IPS-11a (cell line): ENCODE results near the gene ZNF165.
"Not testable (repeated sequence)": the region's sequence is repeated elsewhere in the genome, so short reads cannot be mapped to it uniquely, and the experiment has no call there.

Source experiments
- H3K4me3 ChIP-seq: one replicate; pipeline ENCODE4 v1.5.1; 2013; ENCODE audit warnings: low read depth, low read length, control low read depth

ZNF165 gene

DNA sequence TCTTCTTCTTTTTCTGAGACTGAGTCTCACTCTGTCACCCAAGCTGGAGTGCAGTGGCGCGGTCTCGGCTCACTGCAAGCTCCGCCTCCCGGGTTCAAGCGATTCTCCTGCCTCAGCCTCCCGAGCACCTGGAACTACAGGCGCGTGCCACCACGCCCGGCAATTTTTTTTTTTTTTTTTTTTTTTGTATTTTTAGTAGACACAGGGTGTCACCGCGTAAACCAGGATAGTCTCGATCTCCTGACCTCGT, at the start of gene ZNF165:
TSS of gene ZNF165 (plus strand) at position 188 of the 250 bp plus-strand sequence. CDS start 4,913 bp downstream, outside the sequence.
- peak within 1 kb of the TSS; percentile 92 for H3K4me3 ChIP-seq

DNA sequence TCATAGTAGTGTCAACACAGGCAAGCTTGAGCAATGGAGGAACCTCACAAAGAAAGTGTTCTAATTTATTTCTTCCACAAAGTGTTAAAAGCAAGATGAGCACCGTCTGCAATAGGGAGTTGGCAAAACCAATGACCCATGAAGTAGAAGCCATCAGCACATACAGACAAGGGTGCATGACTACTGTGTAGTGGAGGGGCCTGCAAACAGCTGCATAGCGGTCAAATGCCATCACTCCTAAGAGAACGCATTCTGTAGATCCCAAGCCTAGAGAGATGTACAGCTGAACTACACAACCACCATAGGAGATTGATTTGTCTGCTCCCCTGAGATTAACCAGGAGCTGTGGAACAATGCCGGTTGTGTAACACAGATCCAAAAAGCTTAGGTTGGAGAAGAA, 26.8 kb upstream of the ZNF165 start:
- H3K4me3 ChIP-seq, result no peak overlapping the region

DNA sequence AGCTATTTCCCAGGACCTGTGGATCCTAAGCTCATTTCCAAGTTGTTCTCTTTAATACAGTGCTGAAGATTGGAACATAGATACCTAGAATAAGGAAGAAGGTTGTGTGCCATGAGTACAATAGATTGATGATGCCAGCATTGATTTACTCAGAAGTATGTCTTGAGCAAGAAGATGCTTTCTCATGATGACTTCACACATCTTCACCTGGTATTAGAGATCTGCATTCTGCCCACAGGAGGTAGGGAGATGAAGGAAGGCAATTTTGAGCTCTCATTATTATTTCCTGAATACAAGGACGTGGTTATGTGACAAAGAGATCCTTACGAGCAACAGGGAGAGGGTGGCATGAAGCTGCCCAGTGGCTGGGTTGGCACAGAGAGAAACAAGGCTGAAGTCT, 20.0 kb upstream of the ZNF165 start:
- no peak overlapping the region for H3K4me3 ChIP-seq

DNA sequence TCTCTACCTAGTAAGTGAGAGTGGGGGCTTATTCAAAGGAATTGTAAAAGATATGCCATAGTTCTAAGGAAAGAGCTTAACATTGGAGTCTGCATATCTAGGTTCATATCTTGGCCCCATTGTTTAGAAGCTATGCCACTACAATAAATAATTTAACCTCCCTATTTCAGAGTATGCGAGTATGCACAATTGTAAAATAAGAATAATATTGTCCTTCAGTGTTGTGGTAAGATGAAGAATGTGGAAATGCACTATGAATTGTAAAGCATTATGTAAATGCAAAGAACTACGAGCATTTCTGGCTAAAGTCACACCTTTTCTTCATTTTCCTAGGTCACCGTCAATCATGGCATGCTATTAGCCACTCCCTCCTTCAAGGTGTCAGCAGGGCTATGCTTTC, 16.1 kb upstream of the ZNF165 start:
- no peak overlapping the region for H3K4me3 ChIP-seq

DNA sequence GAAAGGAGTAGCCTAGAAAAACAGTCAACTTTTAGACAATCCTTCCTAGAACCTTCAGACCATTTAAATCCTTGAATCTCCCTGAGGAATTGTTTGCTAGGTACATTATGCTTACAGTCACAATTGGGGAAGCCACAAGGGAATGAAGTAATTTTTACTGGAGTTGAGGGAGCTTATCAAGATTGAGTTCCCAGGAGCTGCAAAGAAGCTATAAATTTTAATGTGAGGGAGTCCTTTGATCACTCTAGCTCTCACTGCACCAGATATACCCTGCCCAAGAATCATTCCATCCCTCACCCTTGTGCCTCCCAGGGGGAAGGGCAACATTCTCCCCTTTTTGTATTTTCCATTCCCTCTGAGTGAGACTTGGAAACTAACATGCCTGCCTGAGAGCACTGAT, 12.3 kb upstream of the ZNF165 start:
- no peak overlapping the region for H3K4me3 ChIP-seq

DNA sequence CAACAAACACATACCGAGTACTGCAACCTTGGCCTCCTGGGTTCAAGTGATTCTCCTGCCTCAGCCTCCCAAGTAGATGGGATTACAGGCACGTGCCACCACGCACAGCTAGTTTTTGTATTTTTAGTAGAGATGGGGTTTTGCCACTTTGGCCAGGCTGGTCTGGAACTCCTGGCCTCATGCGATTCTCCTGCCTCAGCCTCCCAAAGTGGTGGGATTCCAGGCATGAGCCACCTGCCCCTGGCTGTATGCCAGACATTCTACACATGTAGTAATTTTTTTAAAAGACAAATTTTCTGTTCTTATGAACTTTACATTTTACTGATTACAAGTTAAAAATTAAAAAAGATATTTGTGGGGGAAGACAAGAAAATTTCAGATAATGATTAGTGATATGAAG, 9.4 kb upstream of the ZNF165 start:
- H3K4me3 ChIP-seq, result not testable (repeated sequence)

DNA sequence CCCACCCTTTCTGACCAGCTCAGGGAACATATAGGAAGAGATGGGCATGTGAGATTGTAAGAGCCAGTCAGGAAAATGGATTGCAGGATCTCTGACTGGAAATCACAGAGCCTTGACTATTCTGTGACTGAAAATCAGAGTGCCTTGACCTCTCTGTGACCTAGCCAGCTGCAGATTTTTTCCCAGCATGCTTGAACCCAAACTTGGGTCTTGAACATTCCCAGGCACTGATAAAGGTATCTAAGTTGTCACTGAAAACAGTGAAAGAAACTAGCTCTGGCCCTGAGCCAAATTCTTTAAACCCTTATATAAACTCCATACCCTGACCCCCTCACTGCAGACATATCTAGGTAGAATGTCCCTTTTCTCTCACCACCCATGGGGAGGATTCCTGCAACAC, 2.3 kb upstream of the ZNF165 start:
- no peak overlapping the region for H3K4me3 ChIP-seq

DNA sequence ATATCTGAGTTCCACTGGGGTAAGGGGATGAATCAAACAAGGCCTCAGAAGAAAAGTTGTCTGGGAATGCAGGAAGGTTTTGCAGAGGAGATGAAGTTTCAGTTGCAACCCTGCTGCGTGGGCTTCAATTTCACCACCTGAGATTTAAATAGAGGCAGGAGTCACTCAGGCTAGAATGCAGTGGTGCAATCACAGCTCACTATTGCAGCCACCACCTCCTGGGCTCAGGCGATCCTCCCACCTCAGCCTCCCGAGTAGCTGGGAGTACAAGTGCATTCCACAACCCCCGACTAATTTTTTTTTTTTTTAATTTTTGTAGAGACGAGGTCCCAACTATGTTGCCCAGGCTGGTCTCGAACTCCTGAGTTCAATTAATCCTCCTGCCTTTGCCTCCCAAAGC, 1.5 kb upstream of the ZNF165 start:
- H3K4me3 ChIP-seq, result no peak overlapping the region

DNA sequence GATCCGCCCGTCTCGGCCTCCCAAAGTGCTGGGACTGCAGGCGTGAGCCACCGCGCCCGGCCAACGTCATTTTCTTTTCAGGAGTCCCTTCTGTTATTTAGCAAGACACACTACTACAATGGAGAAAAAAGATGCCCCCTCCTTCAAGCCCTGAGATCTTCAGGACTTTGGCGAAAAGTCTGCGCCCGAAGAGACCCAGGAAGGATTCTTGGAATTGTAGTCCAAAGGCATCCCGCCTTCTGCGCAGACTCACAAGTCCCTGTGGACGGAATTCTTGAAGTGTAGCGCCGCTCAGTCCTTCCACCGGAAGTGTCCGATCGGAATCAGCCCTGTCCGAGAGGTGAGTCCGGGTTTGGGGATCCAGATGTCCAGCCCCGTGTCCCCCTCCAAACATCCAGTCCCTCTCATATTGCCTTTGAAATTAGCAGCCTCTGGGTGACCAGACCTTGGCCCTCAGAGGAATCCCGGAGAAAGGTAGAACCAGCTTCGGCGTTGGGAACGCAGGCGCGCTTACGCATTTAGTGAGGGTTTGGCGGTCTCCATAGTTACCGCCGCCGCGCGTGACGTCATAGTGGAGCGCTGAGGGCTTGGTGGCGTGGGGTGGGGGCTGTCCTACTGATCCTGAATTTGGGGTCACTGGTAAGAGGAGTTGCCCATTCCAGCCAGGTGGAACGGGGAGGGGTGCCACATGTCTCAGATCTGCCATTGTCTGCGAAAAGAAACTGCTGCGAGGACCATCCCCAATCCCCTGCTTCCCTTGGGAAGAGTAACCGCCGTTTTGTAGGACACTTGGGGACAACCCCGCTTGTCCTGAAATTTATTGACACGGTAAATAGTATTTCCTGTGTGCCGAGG, 490 bp downstream of the ZNF165 start:
- peak overlapping the region; percentile 92 for H3K4me3 ChIP-seq

DNA sequence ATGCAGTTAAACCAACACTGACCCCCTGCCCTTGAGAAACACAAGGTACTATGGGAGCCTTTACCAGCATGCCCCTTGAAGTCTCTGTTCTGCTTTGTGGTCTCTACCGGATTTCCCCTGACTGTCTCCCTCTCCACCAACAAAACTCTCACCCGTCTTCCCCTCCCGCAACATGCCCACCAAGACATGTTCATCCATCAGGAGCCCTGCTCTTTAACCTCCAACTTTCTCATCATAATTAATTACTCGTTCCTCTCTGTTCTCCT, 1.1 kb downstream of the ZNF165 start:
- H3K4me3 ChIP-seq, result peak overlapping the region; percentile 92

DNA sequence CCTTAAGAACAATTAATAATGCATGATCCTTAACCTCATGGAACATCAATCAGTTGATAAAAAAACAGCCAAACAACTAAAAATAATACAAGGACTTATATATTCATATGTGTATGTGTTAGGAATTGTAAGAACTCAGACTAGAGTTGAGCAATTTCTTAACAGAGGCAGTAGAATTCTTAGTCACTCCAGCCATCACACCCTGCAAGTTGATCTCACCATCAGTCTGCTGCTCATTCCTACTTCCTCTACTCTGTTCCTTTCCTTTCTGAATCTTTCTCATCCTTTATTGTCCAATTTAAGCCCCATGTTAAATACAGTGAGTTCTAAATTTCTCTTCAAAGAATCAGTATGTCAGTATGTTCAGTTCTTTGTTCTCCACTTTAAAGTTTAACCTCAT, 2.6 kb downstream of the ZNF165 start:
- H3K4me3 ChIP-seq, result no peak overlapping the region

DNA sequence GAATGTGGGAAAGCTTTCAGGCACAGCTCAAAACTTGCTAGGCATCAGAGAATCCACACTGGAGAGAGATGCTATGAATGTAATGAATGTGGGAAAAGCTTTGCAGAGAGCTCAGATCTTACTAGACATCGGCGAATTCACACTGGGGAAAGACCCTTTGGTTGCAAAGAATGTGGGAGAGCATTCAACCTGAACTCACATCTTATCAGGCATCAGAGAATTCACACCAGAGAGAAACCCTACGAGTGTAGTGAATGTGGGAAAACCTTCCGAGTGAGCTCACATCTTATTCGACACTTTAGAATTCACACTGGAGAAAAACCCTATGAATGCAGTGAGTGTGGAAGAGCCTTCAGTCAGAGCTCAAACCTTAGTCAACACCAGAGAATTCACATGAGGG, 8.7 kb downstream of the ZNF165 start:
- H3K4me3 ChIP-seq, result no peak overlapping the region

DNA sequence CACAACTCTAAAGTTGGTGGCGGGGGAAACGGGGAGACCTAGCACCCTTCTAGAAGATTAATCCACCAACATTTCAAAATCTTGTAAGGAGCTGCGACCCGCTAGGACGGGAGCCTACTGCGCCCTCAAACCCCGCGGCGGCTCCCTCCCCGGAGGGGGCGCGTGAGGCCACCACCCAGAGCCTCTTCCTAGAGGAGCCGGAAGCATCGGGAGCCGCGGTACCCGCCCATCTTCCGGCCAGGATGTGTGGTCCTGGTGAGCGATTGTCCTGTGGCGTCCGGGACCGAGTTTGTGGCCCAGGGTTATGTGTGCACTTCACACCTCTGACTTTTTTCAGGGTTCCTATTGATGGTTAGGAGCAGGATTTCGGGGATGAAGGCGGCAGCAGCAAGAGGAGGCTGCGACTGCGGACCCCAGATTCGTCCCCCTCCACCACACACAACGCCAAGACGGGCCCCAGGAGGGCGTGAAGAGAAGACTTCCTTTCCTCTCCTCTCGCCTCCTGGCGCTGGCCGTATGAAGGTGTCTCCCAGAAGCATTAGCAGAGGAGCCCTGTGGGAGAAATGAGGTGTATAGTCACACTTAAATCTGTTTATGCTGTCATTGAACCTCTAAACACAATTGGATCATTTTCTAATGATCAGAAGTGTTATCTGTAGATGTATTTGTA, 10.7 kb downstream of the ZNF165 start:
- H3K4me3 ChIP-seq, result no peak overlapping the region

DNA sequence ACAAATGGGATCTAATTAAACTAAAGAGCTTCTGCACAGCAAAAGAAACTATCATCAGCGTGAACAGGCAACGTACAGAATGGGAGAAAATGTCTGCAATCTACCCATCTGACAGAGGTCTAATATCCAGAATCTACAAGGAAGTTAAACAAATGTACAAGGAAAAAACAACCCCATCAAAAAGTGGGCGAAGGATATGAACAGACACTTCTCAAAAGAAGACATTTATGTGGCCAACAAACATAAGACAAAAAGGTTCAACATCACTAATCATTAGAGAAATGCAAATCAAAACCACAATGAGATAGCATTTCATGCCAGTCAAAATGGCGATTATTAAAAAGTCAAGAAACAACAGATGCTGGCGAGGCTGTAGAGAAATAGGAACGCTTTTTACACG, 21.9 kb downstream of the ZNF165 start:
- H3K4me3 ChIP-seq, result not testable (repeated sequence)

DNA sequence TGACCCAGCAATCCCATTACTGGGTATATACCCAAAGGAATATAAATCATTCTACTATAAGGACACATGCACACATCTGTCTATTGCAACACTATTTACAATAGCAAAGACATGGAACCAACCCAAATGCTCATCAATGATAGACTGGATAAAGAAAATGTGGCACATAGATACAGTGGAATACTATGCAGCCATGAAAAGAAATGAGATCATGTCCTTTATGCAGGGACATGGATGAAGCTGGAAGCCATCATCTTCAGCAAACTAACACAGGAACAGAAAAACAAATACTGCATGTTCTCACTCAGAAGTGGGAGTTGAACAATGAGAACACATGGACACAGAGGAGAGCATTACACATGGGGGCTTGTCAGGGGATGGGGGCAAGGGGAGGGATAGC, 22.3 kb downstream of the ZNF165 start:
- not testable (repeated sequence) for H3K4me3 ChIP-seq

DNA sequence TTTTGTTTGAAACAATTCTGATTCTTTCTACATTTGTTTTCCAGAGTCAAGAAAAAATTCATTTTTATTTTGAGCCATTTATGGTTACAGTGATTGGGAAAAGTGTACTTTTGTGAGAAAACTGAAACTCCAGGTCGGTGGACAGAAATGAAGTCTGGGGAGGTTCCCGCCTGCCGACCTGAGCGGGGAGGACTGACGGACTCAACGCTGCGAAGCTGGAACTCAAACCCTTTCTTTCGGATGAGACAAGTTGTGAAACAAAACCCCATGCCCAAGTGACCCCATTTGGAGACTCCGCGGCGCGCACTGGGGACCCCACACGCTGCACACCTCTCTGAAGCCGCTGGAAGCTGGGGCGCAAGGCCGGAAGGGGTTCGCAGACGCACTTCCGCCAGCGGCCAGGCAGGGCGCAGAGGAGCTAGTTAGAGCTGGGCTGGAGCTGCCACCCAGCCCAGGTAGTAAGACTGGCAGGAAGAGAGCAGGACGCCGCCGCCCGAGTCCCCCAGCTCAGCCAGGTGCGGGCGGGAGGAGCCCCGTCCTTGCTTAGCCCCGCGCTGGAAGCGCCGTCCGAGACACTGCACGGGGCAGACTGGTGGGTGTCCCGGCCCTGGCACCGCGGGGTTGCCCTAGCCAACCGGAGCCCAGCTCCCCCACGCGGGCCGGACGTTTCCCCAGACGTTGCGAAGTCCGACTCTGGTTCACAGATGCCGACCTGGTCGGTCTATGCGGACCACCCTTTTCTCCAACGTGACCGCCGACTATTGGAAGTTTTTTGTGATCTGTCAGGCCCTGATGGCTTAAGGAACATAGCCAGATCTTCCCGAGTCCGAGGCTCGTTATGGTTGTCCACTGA, 24.2 kb downstream of the ZNF165 start:
- peak overlapping the region; percentile 74 for H3K4me3 ChIP-seq

DNA sequence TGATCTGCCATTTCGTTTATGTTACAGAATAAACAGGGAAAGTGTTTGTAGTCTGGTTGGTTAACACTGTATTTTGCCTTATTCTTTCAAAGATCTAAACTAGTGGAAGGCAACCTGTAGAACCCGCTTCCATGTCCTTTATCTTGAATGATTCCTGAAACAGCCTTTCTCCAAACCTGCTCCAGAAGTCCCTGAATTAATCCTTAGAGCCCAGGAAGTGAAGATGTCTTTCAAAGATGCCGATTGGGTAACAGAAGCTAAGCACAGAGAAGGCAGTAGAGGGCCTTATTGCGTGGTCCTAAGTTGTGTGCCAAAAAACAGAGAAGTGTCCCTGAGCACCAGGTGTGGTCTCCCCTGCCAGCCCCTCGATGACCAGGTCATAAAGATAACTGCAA, 24.9 kb downstream of the ZNF165 start:
- H3K4me3 ChIP-seq, result peak overlapping the region; percentile 74

DNA sequence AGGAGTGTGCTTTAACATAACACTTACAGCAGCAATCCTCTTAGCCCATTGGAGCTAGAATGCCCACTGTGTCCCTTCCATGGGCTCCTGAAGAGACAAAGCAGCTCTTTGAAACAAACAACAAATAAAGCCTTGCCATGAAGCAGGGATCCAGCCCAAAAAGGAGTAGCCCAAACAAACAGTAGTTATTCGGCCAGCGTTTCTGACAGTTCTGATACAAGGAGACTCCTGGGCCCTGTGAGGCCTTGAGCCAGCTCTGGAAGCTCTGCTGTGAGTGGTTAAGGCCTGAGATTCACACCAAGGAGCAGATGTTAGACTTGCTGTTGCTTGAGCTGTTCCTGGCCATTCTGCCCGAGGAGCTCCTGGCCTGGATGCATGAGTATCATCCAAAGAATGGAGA, 27.1 kb downstream of the ZNF165 start:
- no peak overlapping the region for H3K4me3 ChIP-seq

DNA sequence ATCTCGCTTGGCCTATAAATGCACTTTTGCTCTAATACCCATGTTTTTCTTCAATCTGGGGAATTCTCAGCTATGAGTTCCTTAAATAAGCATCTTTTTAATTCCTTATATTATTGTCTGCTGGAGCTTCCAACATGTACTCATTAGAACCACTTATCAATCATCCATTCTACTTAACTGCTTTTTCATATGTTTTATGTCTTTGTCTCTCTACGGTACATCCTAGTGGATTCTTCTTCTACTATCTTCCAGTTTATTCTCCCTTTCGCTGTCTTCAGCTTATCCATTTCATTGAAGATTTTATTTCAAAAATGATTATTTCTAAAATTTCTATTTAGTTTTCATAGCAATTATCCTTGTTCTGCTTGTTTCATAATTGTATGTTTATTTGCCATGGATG, 31.6 kb downstream of the ZNF165 start:
- no peak overlapping the region for H3K4me3 ChIP-seq

DNA sequence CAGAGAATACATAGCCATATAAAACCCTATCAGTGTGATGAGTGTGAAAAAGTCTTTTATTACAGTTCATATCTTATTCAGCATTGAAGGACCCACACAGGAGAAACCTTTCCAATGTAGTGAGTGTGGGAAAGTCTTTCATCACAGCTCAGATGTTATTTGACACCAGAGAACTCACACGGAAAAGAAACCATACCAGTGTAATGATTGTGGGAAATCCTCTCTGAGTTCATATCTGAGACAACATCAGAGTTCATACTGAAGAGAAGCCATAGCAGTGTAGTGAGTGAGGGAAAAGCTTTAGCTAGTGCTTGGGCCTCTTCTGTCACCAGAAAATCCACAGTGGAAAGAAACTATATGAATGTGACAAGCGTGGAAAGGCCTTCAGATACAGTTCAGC, 35.4 kb downstream of the ZNF165 start:
- H3K4me3 ChIP-seq, result no peak overlapping the region

DNA sequence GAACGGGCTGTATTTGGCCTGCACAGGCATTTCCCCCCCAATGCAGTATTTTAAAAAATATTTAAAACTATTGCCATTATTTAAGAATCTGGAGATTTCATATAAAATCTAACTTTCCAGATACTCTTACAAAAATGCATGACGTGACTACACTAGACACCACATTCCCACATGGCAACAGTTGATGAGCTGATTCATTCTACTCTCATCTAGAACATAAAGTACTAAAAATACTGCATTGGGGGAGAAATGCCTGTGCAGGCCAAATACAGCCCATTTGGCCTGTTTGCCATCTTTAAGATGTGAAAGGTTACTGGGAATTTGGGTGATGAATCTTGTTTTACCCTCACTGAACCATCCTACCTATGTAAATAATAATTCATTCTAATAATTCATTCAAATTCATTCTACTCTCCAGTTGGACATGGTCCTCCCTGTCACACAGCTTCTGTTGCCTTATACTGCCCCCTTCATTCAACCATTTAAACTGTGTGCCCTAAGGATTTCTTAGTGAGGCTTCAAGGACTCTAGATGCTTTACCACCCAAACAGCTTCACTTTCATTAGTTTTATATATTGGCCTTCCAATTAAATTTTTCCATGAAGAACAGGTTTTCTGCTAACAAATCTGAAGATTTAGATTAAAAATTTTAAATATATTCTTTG, 37.1 kb downstream of the ZNF165 start:
- H3K4me3 ChIP-seq, result no peak overlapping the region

DNA sequence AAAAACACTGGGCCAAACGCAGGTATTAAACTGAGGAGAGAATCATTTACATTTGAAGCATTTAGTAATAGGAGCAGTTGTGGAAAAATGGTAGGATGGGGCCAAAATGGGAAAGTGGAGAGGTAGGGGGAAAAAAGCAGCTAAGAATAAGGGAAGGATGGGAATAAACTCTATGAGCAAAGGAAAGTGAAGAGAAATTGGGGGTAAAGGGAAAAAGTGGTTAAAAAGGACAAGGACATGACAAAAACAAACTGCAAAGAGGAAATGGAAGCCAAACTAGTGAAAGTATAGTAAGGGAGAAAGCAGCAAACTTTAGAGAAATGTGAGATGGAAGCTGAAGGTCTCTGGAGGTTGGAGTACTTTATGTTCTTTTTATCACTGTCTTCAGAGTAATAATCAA, 37.8 kb downstream of the ZNF165 start:
- H3K4me3 ChIP-seq, result no peak overlapping the region
